Panc1 (cell line): ENCODE data around the gene PIWIL1. TPM values are rescaled to one million over a fixed set of nuclear protein-coding genes. Genes with fewer than 3 reads are reported as not detected.

Source experiments
- ATAC-seq: fragments of 200-7000 bp; cut with Tn5 transposase; 2 replicates; pipeline ENCODE4 v1.9.1; 2020; ENCODE audit warnings: mild to moderate bottlenecking, moderate library complexity
- BruUV-seq: library from RNA; stranded (reverse); fragments of 400-500 nt; replicated peaks from 2 replicates; lab custom pipeline; 2021; lab: Mats Ljungman, UMichigan
- CTCF ChIA-PET: fragments of 300-600 bp; sonication (Branson Sonifier 250); formaldehyde crosslinking; loops from one replicate; lab custom pipeline; 2022; ENCODE audit warnings: antibody characterized with exemption; lab: Charles Lee
- POLR2A ChIA-PET: fragments of 300-600 bp; sonication (Branson Sonifier 250); formaldehyde crosslinking; loops from one replicate; lab custom pipeline; 2022; ENCODE audit warnings: antibody characterized with exemption; lab: Charles Lee
- DNase-seq: peaks from one replicate; pipeline ENCODE4 v3.0.0-alpha.2; 2010; ENCODE audit warnings: low read depth, low spot score
- H3K27ac ChIP-seq: 2 replicates; pipeline ENCODE4 v1.5.1; 2011; ENCODE audit warnings: mild to moderate bottlenecking, low read length, inconsistent platforms
- H3K27me3 ChIP-seq: fragments of 200-500 bp; sonication (Bioruptor generic); 2 replicates; pipeline ENCODE4 v1.6.0; 2014; ENCODE audit warnings: low read length, inconsistent platforms; ENCODE audit not compliant: control insufficient read depth, insufficient read depth
- H3K36me3 ChIP-seq: fragments of 200-500 bp; sonication (Bioruptor generic); 2 replicates; pipeline ENCODE4 v1.5.1; 2014; ENCODE audit warnings: inconsistent platforms, mild to moderate bottlenecking, low read length, moderate library complexity; ENCODE audit not compliant: control insufficient read depth, insufficient read depth
- H3K4me1 ChIP-seq: 2 replicates; pipeline ENCODE4 v1.5.1; 2011; ENCODE audit warnings: inconsistent platforms, mild to moderate bottlenecking, low read length, moderate library complexity; ENCODE audit not compliant: control insufficient read depth, insufficient read depth
- H3K4me3 ChIP-seq, 2 experiments: 2 replicates each; pipeline ENCODE4 v1.5.1; 2011 to 2012; ENCODE audit warnings: low read depth in 2 of 2, low read length in 2 of 2, mild to moderate bottlenecking in 2 of 2, inconsistent platforms in 1 of 2, moderate library complexity in 1 of 2
- H3K9me3 ChIP-seq: fragments of 200-500 bp; sonication (Bioruptor generic); 2 replicates; pipeline ENCODE4 v1.5.1; 2014; ENCODE audit warnings: low read depth, mild to moderate bottlenecking, inconsistent platforms, low read length, moderate library complexity; ENCODE audit not compliant: control insufficient read depth, insufficient read depth
- CTCF ChIP-seq: fragments of 450-650 bp; IDR thresholded peaks from 2 replicates; pipeline ENCODE4 v1.5.1; 2017; ENCODE audit warnings: mild to moderate bottlenecking
- POLR2AphosphoS5 ChIP-seq: IDR thresholded peaks from 2 replicates; pipeline ENCODE4 v1.6.1; 2012; ENCODE audit warnings: mild to moderate bottlenecking, low read depth, low read length, moderate library complexity
- REST ChIP-seq, 2 experiments: IDR thresholded peaks; 2 replicates each; pipeline ENCODE4 v1.6.1; 2011 to 2012; ENCODE audit warnings: low read depth in 2 of 2, control low read depth in 1 of 2, low read length in 1 of 2, mild to moderate bottlenecking in 1 of 2, moderate library complexity in 1 of 2; ENCODE audit not compliant: insufficient read depth in 1 of 2
- SIN3A ChIP-seq: IDR thresholded peaks from 2 replicates; pipeline ENCODE4 v1.6.1; 2012; ENCODE audit warnings: low read depth, mild to moderate bottlenecking, low read length, moderate library complexity, borderline replicate concordance; ENCODE audit not compliant: insufficient read depth
- TCF7L2 ChIP-seq: IDR thresholded peaks from 2 replicates; pipeline ENCODE4 v1.6.1; 2011; ENCODE audit warnings: mild to moderate bottlenecking, low read depth, low read length, inconsistent platforms
- in situ Hi-C: cut with HindIII; loops from 2 replicates; pipeline ENCODE4 v1.10.0; 2016; ENCODE audit warnings: low sequenced_read_pairs, low pct_unique_long_range_greater_than_20kb
- intact Hi-C: fragments of 100-400 bp; cut with micrococcal nuclease; formaldehyde crosslinking; loops from one replicate; pipeline ENCODE4 v1.10.0; 2022; ENCODE audit not compliant: unreplicated experiment
- total RNA-seq: library from RNA; stranded (reverse); gene quantifications from one replicate; pipeline ENCODE4 v1.2.1, GENCODE V29; 2021; ENCODE audit not compliant: unreplicated experiment

The PIWIL1 gene
- total RNA-seq, 1 experiment from 2014 or later = not detected

GRCh38 chr12:130301559-130301958, 36.1 kb upstream of the PIWIL1 start:
- Histone ChIP-seq H3K4me3 (no peak overlapping the region), H3K27ac (no peak overlapping the region), H3K4me1 (no peaks in the 10 kb centered on the region), H3K9me3 (no peaks in the 10 kb centered on the region), H3K36me3 (no peaks in the 10 kb centered on the region), H3K27me3 (no peaks in the 10 kb centered on the region; the same call in 1 of the 2 replicates)
- DNase-seq (no peak), ATAC-seq (no peak)
- intact Hi-C loops = no loop called here
- CTCF ChIA-PET = no interaction called here
- in situ Hi-C loops = no loop called here
- POLR2A ChIA-PET = no interaction called here
- no TSS peak for BruUV-seq
- TF ChIP-seq SIN3A (no peak), REST (IDR thresholded peaks at IDR 0.05; ENCODE audit: insufficient read depth in 1 of 2, low read depth in 2 of 2, low read length in 1 of 2) (no peak), POLR2AphosphoS5 (no peak), CTCF (no peak), TCF7L2 (no peak)

- POLR2A ChIA-PET = no interaction called here
- Histone ChIP-seq H3K4me1 (no peaks in the 10 kb centered on the region), H3K27me3 (no peaks in the 10 kb centered on the region; the same call in 1 of the 2 replicates), H3K9me3 (no peaks in the 10 kb centered on the region), H3K27ac (no peak overlapping the region), H3K36me3 (no peaks in the 10 kb centered on the region), H3K4me3 (no peak overlapping the region)
- no peak for ATAC-seq
- DNase-seq = no peak
- intact Hi-C loops (no loop called here), in situ Hi-C loops (no loop called here)
- CTCF ChIA-PET = no interaction called here
- BruUV-seq = no TSS peak
- TF ChIP-seq POLR2AphosphoS5 (no peak), REST (IDR thresholded peaks at IDR 0.05; ENCODE audit: insufficient read depth in 1 of 2, low read depth in 2 of 2, low read length in 1 of 2) (no peak), TCF7L2 (no peak), SIN3A (no peak), CTCF (no peak)
Observed at GRCh38 chr12:130303781-130304180, 33.9 kb upstream of the PIWIL1 start.
